Dedifferentiated amniotic fluid mesenchymal stem cell (primary cell): Measurements from ENCODE around the gene PHF19.

Source experiments
- DNase-seq: peaks from one replicate; pipeline ENCODE4 v3.0.0-alpha.2; 2016; ENCODE audit errors: extremely low spot score

The PHF19 gene

GRCh38 chr9:120891884-120892747, 15.1 kb upstream of the PHF19 start:
- DNase-seq = no peak

DNA sequence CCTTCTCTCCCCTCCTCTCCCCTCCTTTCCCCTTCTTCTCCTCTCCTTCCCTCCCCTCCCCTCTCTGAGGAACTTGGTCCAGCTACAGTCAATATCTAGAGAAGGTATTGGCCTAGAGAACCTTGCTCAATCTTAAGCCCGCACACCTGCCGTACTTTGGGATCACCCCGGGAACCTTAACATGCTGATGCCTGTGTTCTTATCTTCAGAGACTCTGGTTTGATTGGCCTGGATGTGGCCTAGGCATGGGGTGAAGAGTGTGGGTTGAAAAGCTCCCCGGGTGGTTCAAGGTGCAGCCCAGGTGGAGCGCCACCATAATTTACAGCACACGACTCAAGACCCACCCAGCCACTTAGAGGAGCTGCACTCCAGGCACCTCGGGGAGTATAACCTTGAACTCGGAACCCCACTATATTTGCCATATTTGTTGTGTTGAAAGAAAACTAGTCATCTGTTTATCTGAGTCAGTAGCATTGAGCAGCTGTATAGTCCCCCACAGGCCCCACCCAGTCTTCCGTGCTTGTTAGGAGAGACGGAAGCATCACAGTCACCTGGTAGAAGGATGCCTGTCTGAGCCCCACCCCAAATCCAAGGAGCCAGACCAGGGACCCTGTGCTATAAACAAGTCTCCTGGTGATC, 14.4 kb upstream of the PHF19 start:
- DNase-seq = no peak

DNA sequence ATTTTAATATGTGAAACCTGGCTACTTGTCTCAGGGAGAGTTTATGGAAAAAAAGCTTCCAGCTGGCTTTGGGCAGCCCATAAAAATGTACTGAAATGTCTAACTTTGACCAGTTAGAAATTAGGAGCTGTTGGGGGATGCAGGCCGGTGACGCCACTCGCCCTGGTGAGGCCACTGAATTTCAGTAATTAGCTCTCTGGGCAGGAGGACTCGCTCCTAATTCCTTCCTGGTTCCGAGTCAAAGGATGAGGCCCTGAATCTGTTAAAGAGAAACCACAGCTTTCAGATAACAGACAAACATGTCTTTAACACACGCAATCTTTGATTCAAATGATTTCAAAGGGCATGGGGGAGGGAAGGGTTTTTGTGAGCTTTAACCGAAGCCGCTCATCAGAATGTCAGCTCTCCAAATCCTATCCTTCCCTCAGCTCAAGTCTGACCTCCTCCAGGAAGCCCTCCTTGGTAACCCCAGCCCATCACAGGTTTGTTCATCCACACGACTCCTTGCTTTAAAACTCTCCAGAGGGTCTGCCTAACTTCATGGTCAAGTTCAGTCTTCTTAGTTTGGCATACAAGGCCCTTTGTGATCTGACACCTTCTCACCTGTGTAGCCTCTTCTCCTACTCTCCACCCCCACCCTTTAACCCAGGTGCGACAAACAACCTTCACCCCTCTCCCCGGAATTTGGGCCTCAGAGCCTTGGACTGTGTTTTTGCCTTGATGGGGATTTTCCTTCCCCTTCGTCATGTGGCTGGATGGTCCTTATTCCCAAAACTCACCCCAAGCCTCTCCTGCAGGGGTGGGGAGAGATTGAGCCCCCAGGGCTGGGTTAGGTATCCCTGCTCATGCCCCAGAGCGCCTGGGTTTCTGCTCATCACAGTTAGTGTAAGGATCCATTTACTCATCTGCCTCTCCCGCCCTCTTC, 13.6 kb upstream of the PHF19 start:
- no peak for DNase-seq

DNA sequence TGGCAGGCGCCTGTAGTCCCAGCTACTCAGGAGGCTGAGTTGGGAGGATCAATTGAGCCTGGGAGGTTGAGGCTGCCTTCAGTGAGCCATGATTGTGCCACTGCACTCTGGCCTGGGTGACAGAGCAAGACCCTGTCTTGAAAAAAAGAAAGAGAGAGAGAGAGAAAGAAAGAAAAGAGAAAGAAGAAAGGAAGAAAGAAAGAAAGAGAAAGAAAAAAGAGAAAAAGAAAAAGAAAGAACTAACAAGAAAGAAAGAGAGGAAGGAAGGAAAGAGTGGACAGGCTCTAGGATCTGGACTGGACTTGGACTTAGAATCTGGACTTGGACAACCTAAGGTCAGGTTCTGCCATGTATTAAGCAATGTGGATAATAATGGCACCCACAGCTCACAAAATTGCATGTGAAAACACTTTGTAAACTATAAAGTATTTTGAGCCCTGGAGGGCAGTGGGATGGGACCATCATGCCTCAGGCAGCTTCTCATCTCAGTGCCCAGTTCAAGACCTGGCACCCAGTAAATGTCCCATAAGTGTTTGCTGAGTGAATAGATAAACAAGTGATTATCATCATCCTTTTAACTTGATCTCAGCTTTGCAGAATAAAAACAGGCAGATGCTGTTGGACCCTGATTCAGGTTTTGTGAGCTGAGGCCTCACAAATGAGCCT, 12.8 kb upstream of the PHF19 start:
- no peak for DNase-seq

DNA sequence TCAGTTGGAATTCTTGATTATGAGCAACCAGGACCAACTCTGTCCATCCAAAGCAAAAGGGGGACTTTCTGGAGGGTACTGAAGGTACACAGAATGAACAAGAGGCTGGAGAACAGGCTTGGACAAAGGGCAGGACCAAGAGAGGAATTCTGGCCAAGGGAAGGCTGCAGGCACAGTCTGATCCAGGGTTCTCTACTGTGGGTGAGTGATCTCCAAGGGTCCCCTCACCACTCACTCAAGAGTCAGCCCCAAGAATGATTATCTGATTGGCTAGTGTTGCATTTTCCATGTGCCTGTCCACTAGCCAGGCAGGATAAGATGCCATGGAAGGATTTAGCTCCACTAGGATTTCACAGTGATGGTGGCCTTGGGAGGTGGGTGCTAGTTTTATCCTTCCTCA, 11.6 kb upstream of the PHF19 start:
- DNase-seq = no peak

DNA sequence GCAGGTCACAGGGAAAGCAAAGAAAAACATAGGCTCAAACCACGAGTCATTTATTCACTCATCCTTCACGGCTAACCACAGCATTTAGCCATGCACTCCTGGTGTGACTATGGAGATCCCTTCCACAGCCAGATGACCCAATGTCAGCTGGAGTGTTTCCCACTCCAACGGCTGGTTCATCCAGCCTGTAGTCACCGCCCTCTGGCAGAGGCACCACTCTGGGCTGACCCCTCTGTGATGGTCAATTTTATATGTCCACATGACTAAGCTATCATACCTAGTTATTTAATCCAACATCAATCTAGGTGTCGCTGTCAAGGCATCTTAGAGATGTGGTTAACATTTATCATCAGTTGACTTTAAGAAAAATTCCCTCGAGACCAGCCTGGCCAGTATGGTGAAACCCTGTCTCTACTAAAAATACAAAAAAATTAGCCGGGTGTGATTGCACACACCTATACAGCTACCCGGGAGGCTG, 9.5 kb upstream of the PHF19 start:
- no peak for DNase-seq

DNA sequence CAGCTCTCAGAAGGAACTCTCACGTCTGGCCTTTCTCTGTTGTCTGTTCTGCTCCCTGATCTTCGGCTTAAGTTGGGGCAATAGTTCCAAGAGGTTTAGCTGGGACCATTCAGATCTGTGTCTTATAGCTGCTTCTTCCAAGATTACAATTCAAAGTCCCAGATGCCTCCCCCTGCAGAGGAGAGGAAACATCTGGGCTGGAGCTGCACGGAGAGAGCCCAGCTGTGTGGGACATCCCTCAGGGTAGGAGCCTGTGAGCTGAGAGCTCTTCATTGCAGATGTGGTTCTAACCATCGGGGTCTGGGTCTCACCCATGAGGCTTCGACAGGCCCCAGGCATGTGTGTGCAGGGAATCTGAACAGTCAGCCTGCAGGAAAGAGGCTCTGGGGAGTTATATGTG, 9.0 kb upstream of the PHF19 start:
- DNase-seq = no peak

DNA sequence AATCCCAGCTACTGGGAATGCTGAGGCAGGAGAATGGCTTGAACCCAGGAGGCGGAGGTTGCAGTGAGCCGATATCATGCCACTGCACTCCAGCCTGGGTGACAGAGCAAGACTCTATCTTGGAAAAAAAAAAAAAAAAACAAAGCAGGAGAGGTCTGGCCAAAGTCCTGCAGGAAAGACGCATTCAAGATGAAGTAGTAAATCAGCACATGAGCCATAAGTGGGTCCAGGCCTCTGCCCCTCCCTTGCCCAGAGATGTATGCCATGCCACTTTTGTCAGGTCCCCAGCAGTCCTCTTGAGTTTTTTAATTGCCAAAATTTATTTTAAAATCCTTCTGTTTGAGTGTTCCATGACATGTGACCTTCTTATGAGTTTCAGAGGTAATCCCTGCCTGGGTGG, 8.5 kb upstream of the PHF19 start:
- no peak for DNase-seq

GRCh38 chr9:120883608-120883996, 6.6 kb upstream of the PHF19 start:
- no peak for DNase-seq

DNA sequence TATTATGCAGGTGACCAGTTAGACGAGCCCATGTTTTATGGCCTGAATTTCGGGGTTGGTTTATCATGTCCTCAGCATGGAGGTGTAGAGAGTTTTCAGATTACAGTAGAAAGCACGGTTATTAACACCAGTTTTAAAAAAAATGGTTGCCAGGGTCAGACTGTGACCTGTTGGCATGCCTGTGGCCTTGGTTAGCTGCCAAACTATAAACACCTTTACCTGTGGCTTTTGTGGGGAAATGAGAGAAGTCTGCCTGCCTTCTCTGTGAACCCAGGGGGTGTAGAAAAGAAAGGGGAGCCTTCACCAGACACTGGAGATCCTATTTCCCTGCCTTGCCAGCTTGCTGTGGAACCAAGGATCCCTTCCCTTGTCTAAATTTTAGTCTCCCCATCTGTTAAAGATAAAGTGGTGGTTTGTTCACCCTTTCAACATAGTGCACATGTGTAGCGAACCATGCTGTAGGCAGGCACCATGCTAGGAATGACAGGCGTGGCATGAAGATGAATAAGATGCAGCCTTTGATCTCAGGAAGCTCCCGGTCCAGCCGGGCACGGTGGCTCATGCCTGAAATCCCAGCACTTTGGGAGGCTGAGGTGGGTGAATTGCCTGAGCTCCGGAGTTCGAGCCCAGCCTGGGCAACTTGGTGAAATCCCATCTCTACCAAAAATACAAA, 6.1 kb upstream of the PHF19 start:
- no peak for DNase-seq

GRCh38 chr9:120879446-120879845, 2.5 kb upstream of the PHF19 start:
- no peak for DNase-seq

DNA sequence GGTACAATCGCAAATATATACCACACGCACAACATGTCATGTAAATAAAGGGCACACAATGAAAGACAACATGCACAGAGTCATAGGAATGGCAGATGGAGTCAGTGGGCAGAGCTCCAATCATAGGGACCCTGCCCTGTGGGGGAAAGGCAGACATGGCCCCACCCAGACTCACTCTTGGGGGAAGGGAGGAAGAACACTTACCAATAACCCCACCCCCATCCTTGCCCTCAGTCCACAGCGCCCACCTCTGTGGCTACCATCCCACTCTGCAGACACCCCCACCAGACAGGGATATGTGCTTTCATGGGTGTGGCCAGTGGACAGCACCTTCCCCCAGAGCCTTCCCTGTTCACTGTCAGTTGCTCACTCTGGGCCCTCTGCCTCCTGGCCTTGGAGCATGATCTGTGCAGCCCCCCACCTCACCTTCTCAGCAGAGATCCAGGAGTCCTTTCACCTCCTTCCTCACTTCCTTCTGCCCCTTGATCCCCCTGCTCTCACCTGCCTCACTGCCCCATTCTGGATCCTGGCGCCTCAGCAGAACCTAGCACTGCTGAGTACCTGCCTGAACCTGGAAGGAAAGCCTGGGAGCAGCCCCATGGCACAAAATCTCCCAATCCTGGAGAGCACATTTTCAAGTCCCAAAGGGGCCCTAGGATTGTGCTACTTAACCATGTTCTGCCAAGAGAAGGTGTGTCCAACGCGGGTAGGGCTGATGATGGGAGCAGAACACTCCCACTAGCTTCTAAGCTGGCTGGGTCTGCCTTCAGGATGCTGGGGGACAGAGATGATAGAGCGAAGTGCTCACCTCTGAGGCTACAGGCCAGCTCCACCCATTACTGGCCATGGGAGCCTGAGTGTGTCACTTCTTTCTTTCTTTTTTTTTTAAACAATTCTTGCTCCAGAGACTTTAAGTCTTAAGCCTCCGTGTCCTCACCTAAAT, 1.5 kb upstream of the PHF19 start:
- no peak for DNase-seq

GRCh38 chr9:120877276-120878034, 467 bp upstream of the PHF19 start:
- DNase-seq = no peak

- peak; percentile 72 for DNase-seq
Measured at GRCh38 chr9:120875954-120876841, 790 bp downstream of the PHF19 start.

DNA sequence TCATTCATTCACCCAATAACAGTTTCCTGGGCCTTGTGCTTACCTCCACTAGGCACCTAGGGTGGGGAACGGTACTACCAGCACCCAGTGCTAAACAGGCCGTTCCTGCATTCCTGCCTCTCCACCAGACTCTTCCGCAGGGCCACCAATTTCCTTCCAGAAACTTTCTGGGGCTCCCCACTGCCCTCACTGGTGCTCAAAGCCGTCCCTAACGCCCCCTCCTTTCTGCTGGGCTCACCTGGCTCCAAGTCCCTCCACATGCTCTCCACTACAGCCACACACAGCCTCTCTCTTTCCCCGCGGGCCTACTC, 1.4 kb downstream of the PHF19 start:
- DNase-seq = no peak

DNA sequence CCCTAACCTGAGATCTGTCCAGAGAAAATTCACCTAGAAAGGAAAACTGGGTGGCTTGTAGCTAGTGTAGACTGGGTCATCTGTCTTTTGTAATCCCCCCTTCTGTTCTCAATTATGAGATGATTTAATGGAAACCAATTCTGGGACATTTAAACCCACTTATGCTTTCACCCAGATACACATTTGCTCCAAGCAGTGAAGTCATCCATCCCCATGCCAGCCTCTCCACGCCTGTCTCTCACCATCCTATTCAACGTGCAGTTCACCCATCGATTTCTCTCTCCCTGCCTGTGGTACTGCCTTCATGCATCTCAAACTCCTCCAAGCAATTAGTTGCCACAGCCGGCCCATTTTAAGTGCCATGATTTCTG, 1.8 kb downstream of the PHF19 start:
- DNase-seq = no peak

- DNase-seq = no peak
Measured at GRCh38 chr9:120874226-120875194, 2.5 kb downstream of the PHF19 start.
